Lower lobe of right lung (tissue), 2 donors: ENCODE data around the gene CD63. TPM values are rescaled to one million over a fixed set of nuclear protein-coding genes. Genes with fewer than 3 reads are reported as not detected.
A peak's percentile ranks its signal among the peaks of the same experiment; 100 is the strongest.

Experiments
- ATAC-seq, 2 donors: fragments of 200-7000 bp; cut with Tn5 transposase; one replicate each; pipeline ENCODE4 v1.9.1; 2020 to 2022; ENCODE audit warnings: mild to moderate bottlenecking in 2 of 2, moderate library complexity in 2 of 2
- DNase-seq: peaks from one replicate; pipeline ENCODE4 v3.0.0-alpha.2; 2020
- H3K27ac ChIP-seq: fragments of 200-600 bp; one replicate; pipeline ENCODE4 v1.8.0; 2022
- H3K27me3 ChIP-seq: fragments of 200-600 bp; one replicate; pipeline ENCODE4 v1.8.0; 2022; ENCODE audit warnings: low read depth
- H3K36me3 ChIP-seq: fragments of 200-600 bp; one replicate; pipeline ENCODE4 v1.8.0; 2022; ENCODE audit warnings: mild to moderate bottlenecking
- H3K4me1 ChIP-seq: fragments of 200-600 bp; one replicate; pipeline ENCODE4 v1.8.0; 2022
- H3K4me3 ChIP-seq: fragments of 200-600 bp; one replicate; pipeline ENCODE4 v1.8.0; 2022; ENCODE audit warnings: mild to moderate bottlenecking
- H3K9me3 ChIP-seq: fragments of 200-600 bp; one replicate; pipeline ENCODE4 v1.8.0; 2022
- intact Hi-C: fragments of 100-400 bp; cut with DNase I; formaldehyde crosslinking; loops from one replicate; pipeline ENCODE4 v1.11.0; 2022
- total RNA-seq: library from RNA; stranded (reverse); fragmentation: NEBNext Ultra II Directional; extraction: Animal tissue kit (Norgen Biotek cat#: 25700); gene quantifications from one replicate; pipeline ENCODE4 v1.2.1, GENCODE V29; 2021
- TF ChIP-seq, protein P1 (sequence below): fragments of 200-600 bp; IDR thresholded peaks from one replicate; pipeline ENCODE4 v1.8.0; 2022; ENCODE audit warnings: antibody characterized with exemption, mild to moderate bottlenecking
- donor health status: DM: no; HTN: yes; CAD: no; lungs with severe emphysema.

CD63 gene
- total RNA-seq, 1 donor from 2014 or later = 1,142 TPM

DNA sequence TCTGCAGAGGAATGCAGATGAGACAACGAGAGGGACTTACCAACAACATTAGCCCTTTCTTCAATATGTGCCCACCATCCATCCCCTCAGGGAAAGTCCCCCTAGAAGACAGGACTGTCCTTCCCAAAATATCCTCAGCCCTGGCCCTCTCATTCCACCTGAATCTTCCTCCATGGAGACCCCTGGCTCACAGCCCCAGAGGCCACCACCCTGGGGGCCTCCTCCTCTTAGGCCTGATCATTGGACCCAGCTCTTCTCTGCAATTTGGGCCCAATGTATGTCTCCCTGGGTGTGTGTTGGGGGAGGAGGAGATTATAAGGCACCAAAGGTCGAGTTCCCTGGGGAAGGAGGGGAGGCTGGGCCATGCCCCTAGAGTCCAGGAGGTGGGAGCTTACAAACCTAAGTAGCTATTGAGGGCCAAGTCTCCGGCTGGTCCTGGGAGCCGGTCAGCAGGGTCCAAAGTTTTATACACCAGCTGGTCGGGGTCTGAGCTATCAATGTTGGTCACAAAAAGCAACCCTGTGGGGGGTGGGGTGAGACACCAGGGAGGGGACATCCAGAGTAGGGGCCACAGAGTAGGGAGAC lies 29.2 kb downstream of the CD63 start:
- intact Hi-C loops = no loop called here
- H3K9me3 ChIP-seq = no peaks in the 10 kb centered on the region
- no peak for DNase-seq
- no peak overlapping the region for H3K4me3 ChIP-seq
- no peaks in the 10 kb centered on the region for H3K4me1 ChIP-seq
- TF ChIP-seq, protein P1, sequence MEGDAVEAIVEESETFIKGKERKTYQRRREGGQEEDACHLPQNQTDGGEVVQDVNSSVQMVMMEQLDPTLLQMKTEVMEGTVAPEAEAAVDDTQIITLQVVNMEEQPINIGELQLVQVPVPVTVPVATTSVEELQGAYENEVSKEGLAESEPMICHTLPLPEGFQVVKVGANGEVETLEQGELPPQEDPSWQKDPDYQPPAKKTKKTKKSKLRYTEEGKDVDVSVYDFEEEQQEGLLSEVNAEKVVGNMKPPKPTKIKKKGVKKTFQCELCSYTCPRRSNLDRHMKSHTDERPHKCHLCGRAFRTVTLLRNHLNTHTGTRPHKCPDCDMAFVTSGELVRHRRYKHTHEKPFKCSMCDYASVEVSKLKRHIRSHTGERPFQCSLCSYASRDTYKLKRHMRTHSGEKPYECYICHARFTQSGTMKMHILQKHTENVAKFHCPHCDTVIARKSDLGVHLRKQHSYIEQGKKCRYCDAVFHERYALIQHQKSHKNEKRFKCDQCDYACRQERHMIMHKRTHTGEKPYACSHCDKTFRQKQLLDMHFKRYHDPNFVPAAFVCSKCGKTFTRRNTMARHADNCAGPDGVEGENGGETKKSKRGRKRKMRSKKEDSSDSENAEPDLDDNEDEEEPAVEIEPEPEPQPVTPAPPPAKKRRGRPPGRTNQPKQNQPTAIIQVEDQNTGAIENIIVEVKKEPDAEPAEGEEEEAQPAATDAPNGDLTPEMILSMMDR = no peak
- no peak for ATAC-seq
- H3K27ac ChIP-seq = no peak overlapping the region
- H3K27me3 ChIP-seq = no peaks in the 10 kb centered on the region
- no peaks in the 10 kb centered on the region for H3K36me3 ChIP-seq

DNA sequence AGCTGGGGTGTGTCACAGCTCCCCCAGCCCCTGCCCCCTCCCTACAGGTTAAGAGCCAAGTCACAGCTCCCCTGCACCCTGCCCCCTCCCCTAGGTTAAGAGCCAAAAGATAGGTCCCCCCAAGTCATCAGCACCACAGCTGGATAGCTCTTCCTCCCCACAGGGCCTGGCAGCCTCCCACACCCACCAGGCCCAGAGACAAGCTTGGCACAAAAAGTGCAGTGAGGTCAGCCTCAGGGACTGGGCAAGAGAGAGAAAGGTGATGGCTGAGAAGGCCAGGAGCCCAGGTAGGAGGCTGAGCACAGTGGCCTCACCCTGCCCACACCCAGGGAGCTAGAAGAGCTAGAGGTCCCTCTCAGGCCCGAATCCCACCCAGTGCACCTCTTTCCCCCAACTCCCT lies 29.8 kb downstream of the CD63 start:
- intact Hi-C loops = no loop called here
- no peaks in the 10 kb centered on the region for H3K27me3 ChIP-seq
- H3K9me3 ChIP-seq = no peaks in the 10 kb centered on the region
- no peak overlapping the region for H3K27ac ChIP-seq
- H3K4me3 ChIP-seq = no peak overlapping the region
- ATAC-seq (no peak), DNase-seq (no peak)
- TF ChIP-seq, protein P1 = no peak
- H3K4me1 ChIP-seq = no peaks in the 10 kb centered on the region
- H3K36me3 ChIP-seq = no peaks in the 10 kb centered on the region

DNA sequence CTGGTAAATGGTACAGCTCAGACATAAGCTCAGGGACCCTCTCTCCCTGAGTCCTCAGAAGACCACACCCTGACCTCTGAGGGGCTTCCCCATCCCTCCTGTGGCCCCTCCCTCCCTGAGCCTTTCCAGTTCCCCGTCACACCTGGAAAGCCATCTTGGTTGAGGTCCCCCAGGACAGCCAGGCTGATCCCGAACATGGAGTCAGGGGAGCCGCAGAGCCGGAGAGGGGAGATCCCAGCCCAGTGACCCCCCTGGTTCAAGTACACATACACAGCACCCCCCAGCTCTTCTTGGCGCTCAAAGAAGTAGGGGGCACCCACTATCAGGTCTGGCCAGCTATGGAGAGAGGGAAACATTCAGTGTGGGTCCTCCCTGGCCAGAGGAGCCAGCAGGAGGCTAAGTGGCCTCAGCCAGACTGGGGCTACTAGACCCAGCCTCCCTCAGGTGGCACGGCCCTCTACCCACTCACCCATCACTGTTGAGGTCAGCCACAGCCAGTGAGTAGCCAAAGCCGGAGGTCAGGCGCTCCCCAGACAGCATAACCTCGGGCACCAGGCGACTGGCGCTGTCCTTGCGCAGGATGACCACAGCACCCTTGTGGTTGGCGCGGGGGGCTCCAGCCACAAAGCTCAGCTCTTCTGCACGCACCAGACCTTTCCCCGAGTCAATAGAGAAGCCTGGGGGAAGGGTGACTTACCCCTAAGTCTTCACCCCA lies 30.4 kb downstream of the CD63 start:
- no peaks in the 10 kb centered on the region for H3K27me3 ChIP-seq
- TF ChIP-seq, protein P1 = no peak
- H3K9me3 ChIP-seq = no peaks in the 10 kb centered on the region
- H3K4me3 ChIP-seq = no peak overlapping the region
- ATAC-seq (no peak), DNase-seq (peak; percentile 32)
- no peaks in the 10 kb centered on the region for H3K36me3 ChIP-seq
- no peak overlapping the region for H3K27ac ChIP-seq
- intact Hi-C loops = no loop called here
- H3K4me1 ChIP-seq = no peaks in the 10 kb centered on the region

DNA sequence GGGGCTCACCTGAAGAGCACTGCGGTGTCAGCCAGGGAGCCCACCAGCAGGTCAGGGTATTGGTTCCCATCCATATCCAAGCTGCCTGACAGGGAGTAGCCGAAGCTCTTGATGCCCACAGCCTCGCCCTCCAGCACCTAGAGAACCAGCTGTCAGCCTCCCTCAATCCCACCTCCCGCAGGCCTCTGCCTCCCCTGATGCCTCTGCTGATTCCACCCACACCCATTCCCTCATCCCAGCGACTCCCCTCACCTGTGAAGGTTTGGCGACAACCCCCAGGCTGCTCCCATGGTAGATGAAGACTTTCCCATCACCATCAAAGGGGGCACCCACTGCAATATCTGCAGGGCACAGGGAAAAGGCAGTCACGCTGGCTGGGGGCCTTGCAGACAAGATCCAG lies 31.1 kb downstream of the CD63 start:
- no peaks in the 10 kb centered on the region for H3K36me3 ChIP-seq
- no peak overlapping the region for H3K27ac ChIP-seq
- H3K4me3 ChIP-seq = no peak overlapping the region
- no peaks in the 10 kb centered on the region for H3K9me3 ChIP-seq
- TF ChIP-seq, protein P1 = no peak
- no peak for ATAC-seq
- H3K27me3 ChIP-seq = no peaks in the 10 kb centered on the region
- H3K4me1 ChIP-seq = no peaks in the 10 kb centered on the region
- intact Hi-C loops = no loop called here
- DNase-seq = no peak

DNA sequence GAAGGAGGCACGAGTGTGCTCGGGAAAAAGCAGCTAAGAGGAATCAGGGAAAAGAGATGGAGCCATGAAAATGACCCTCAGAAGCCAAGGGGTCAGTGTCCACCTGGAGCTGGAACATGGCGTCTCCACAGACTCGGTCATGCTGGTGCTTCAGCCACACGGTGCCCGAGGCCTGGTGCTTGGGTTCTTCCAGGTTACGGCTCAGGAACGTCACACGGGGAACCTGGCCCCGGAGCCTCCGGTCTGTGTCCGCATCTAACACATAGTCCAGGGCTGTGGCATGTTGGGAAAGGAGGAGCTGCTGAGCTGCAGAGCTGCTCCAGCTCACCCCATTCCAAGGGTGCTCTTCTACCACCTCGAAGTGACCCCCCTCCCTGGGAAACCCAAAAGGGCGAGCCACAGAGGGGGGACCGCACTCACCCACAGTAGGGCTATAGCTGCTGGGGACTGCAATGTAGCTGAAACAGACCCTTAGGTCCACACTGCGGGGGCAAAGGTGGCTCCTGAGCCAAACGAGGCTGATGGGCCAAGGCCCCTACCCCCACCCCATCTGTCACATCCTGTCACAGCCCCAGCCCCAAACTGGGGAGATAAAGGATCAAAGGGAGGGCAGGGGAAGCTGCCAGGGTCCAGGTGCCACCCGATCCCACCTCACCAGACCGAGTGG lies 31.9 kb downstream of the CD63 start:
- DNase-seq (peak; percentile 14), ATAC-seq (no peak)
- no peaks in the 10 kb centered on the region for H3K9me3 ChIP-seq
- H3K27me3 ChIP-seq = no peaks in the 10 kb centered on the region
- H3K4me1 ChIP-seq = no peaks in the 10 kb centered on the region
- no peaks in the 10 kb centered on the region for H3K36me3 ChIP-seq
- TF ChIP-seq, protein P1 = no peak
- intact Hi-C loops = no loop called here
- no peak overlapping the region for H3K4me3 ChIP-seq
- no peak overlapping the region for H3K27ac ChIP-seq
